IMR-90 (cell line): ENCODE data around the gene CDHR1. TPM values are rescaled to one million over a fixed set of nuclear protein-coding genes. Genes with fewer than 3 reads are reported as not detected.

Experiments
- ATAC-seq: fragments of 200-7000 bp; cut with Tn5 transposase; 2 replicates; pipeline ENCODE4 v1.9.1; 2020; ENCODE audit warnings: low read depth, mild to moderate bottlenecking, moderate library complexity
- BruUV-seq: library from RNA; stranded (reverse); fragments of 400-500 nt; replicated peaks from 2 replicates; lab custom pipeline; 2021; lab: Mats Ljungman, UMichigan
- CTCF ChIA-PET: fragments of 300-600 bp; formaldehyde crosslinking; extraction: SDS; loops from one replicate; lab custom pipeline; 2021; ENCODE audit warnings: antibody characterized with exemption; lab: Yijun Ruan, JAX
- POLR2A ChIA-PET: fragments of 300-600 bp; sonication (Branson Sonifier 250); formaldehyde crosslinking; loops from one replicate; lab custom pipeline; 2022; ENCODE audit warnings: antibody characterized with exemption; ENCODE audit not compliant: unreplicated experiment; lab: Charles Lee
- DNase-seq: peaks from one replicate; pipeline ENCODE4 v3.0.0; 2013
- H2AFZ ChIP-seq: replicated peaks from 2 replicates; pipeline ENCODE3; 2013; ENCODE audit warnings: low read length, mild to moderate bottlenecking; ENCODE audit not compliant: poor library complexity
- H2AK5ac ChIP-seq: 2 replicates; pipeline ENCODE4 v1.6.1; 2013; ENCODE audit warnings: low read depth, low read length, inconsistent platforms
- H2AK9ac ChIP-seq: replicated peaks from 2 replicates; pipeline ENCODE3; 2013; ENCODE audit warnings: mild to moderate bottlenecking, low read depth, low read length, moderate library complexity; ENCODE audit not compliant: poor library complexity
- H2BK120ac ChIP-seq: 2 replicates; pipeline ENCODE4 v1.6.1; 2013; ENCODE audit warnings: low read depth, low read length, inconsistent platforms
- H2BK15ac ChIP-seq: 3 replicates; pipeline ENCODE4 v1.6.1; 2013; ENCODE audit warnings: low read depth, low read length, inconsistent platforms
- H2BK20ac ChIP-seq: 2 replicates; pipeline ENCODE4 v1.6.1; 2013; ENCODE audit warnings: low read depth, mild to moderate bottlenecking, inconsistent platforms, low read length, moderate library complexity
- H2BK5ac ChIP-seq: 2 replicates; pipeline ENCODE4 v1.6.1; 2013; ENCODE audit warnings: mild to moderate bottlenecking, low read depth, low read length, inconsistent platforms; ENCODE audit not compliant: poor library complexity, severe bottlenecking
- H3K14ac ChIP-seq: replicated peaks from 2 replicates; pipeline ENCODE4 v1.6.1; 2013; ENCODE audit warnings: low read depth, low read length, inconsistent platforms
- H3K18ac ChIP-seq: 2 replicates; pipeline ENCODE4 v1.6.1; 2013; ENCODE audit warnings: low read depth, low read length, control low read depth
- H3K23ac ChIP-seq: 2 replicates; pipeline ENCODE4 v1.6.1; 2013; ENCODE audit warnings: low read depth, low read length, inconsistent platforms
- H3K27ac ChIP-seq: 2 replicates; pipeline ENCODE4 v1.5.1; 2013; ENCODE audit warnings: mild to moderate bottlenecking, control low read depth, low read length; ENCODE audit not compliant: insufficient read depth
- H3K27me3 ChIP-seq: 2 replicates; pipeline ENCODE4 v1.6.1; 2013; ENCODE audit warnings: low read length; ENCODE audit not compliant: control insufficient read depth, insufficient read depth
- H3K36me3 ChIP-seq: 2 replicates; pipeline ENCODE4 v1.6.1; 2013; ENCODE audit warnings: low read length, mixed read lengths; ENCODE audit not compliant: control insufficient read depth, insufficient read depth
- H3K4ac ChIP-seq: 2 replicates; pipeline ENCODE4 v1.6.1; 2013; ENCODE audit warnings: low read depth, low read length, inconsistent platforms
- H3K4me1 ChIP-seq: 2 replicates; pipeline ENCODE4 v1.6.1; 2013; ENCODE audit warnings: low read length, mixed read lengths; ENCODE audit not compliant: control insufficient read depth, insufficient read depth
- H3K4me2 ChIP-seq: 2 replicates; pipeline ENCODE4 v1.6.1; 2013; ENCODE audit warnings: low read depth, mild to moderate bottlenecking, control low read depth, low read length, moderate library complexity
- H3K4me3 ChIP-seq: 2 replicates; pipeline ENCODE4 v1.5.1; 2013; ENCODE audit warnings: low read depth, mild to moderate bottlenecking, control low read depth, low read length, moderate library complexity; ENCODE audit not compliant: insufficient read depth
- H3K56ac ChIP-seq: 2 replicates; pipeline ENCODE4 v1.6.1; 2013; ENCODE audit warnings: low read length, inconsistent platforms; ENCODE audit not compliant: insufficient read depth; ENCODE audit errors: extremely low read depth
- H3K79me1 ChIP-seq, 2 experiments: 2 replicates each; pipeline ENCODE4 v1.6.1; 2013; ENCODE audit warnings: low read length in 2 of 2, inconsistent platforms in 1 of 2, low read depth in 1 of 2
- H3K9ac ChIP-seq: 2 replicates; pipeline ENCODE4 v1.6.1; 2013; ENCODE audit warnings: low read depth, low read length, control low read depth
- H3K9me1 ChIP-seq: 2 replicates; pipeline ENCODE4 v1.6.1; 2013; ENCODE audit warnings: low read length, inconsistent platforms; ENCODE audit not compliant: insufficient read depth
- H3K9me3 ChIP-seq: 2 replicates; pipeline ENCODE4 v1.6.1; 2013; ENCODE audit warnings: low read length; ENCODE audit not compliant: control insufficient read depth, insufficient read depth
- H4K20me1 ChIP-seq: 2 replicates; pipeline ENCODE4 v1.6.1; 2013; ENCODE audit warnings: low read length, inconsistent platforms; ENCODE audit not compliant: insufficient read depth
- H4K5ac ChIP-seq: 2 replicates; pipeline ENCODE4 v1.6.1; 2013; ENCODE audit warnings: mild to moderate bottlenecking, low read depth, low read length, control low read depth
- H4K8ac ChIP-seq, 2 experiments: 2 replicates each; pipeline ENCODE4 v1.6.1; 2013; ENCODE audit warnings: low read depth in 2 of 2, low read length in 2 of 2, control low read depth in 1 of 2, inconsistent platforms in 1 of 2
- H4K91ac ChIP-seq: 2 replicates; pipeline ENCODE4 v1.6.1; 2013; ENCODE audit warnings: low read depth, low read length, inconsistent platforms; ENCODE audit not compliant: insufficient read depth
- BHLHE40 ChIP-seq: fragments of 150-350 bp; IDR thresholded peaks from 2 replicates; pipeline ENCODE4 v1.6.1; 2016; ENCODE audit warnings: mild to moderate bottlenecking, low read depth, low read length
- CEBPB ChIP-seq: IDR thresholded peaks from 2 replicates; pipeline ENCODE4 v1.6.1; 2012; ENCODE audit warnings: low read depth, low read length, improper control_type of control experiment
- CHD1 ChIP-seq: IDR thresholded peaks from 2 replicates; pipeline ENCODE4 v1.6.1; 2012; ENCODE audit warnings: low read depth, low read length, improper control_type of control experiment
- CTCF ChIP-seq: conservative IDR thresholded peaks from 2 replicates; pipeline ENCODE4 v1.5.1; 2012; ENCODE audit warnings: mild to moderate bottlenecking, low read depth, low read length, improper control_type of control experiment
- ELK1 ChIP-seq: fragments of 150-350 bp; IDR thresholded peaks from 2 replicates; pipeline ENCODE4 v1.6.1; 2016; ENCODE audit warnings: low read depth, mild to moderate bottlenecking, low read length, moderate library complexity, borderline replicate concordance
- FOS ChIP-seq: fragments of 150-350 bp; IDR thresholded peaks from 2 replicates; pipeline ENCODE4 v1.6.1; 2016; ENCODE audit warnings: low read depth, low read length
- MXI1 ChIP-seq: IDR thresholded peaks from 2 replicates; pipeline ENCODE4 v1.6.1; 2012; ENCODE audit warnings: low read depth, mild to moderate bottlenecking, low read length, moderate library complexity, borderline replicate concordance
- POLR2A ChIP-seq: IDR thresholded peaks from 2 replicates; pipeline ENCODE4 v1.6.1; 2012; ENCODE audit warnings: mild to moderate bottlenecking, low read depth, low read length
- RAD21 ChIP-seq: IDR thresholded peaks from 2 replicates; pipeline ENCODE4 v1.6.1; 2012; ENCODE audit warnings: low read length, improper control_type of control experiment
- RCOR1 ChIP-seq: IDR thresholded peaks from 2 replicates; pipeline ENCODE4 v1.6.1; 2012; ENCODE audit warnings: mild to moderate bottlenecking, low read length, improper control_type of control experiment; ENCODE audit not compliant: insufficient replicate concordance
- RFX5 ChIP-seq: IDR thresholded peaks from 2 replicates; pipeline ENCODE4 v1.8.0; 2012; ENCODE audit warnings: low read depth, mild to moderate bottlenecking, low read length, moderate library complexity
- SMC3 ChIP-seq: fragments of 150-350 bp; IDR thresholded peaks from 2 replicates; pipeline ENCODE4 v1.6.1; 2016; ENCODE audit warnings: low read depth, mild to moderate bottlenecking, antibody characterized with exemption, low read length, moderate library complexity
- USF2 ChIP-seq: fragments of 150-350 bp; IDR thresholded peaks from 2 replicates; pipeline ENCODE4 v1.6.1; 2017; ENCODE audit warnings: mild to moderate bottlenecking, antibody characterized with exemption, low read length, low read depth
- WGBS, 2 experiments: methylation state at CpG; one replicate each; pipeline versions ENCODE4 v1.1.5 to v1.1.7; 2013; ENCODE audit warnings: missing lambda C conversion rate in 2 of 2; ENCODE audit not compliant: insufficient read length in 1 of 2; ENCODE audit errors: extremely low coverage in 2 of 2; 5-methylcytosine and 5-hydroxymethylcytosine counted together
- dilution Hi-C: fragments of 300-500 bp; cut with HindIII; formaldehyde crosslinking; loops from one replicate; pipeline ENCODE4 v1.14.3; 2018; ENCODE audit warnings: low sequenced_read_pairs; ENCODE audit not compliant: unreplicated experiment
- in situ Hi-C: fragments of 300-500 bp; cut with MboI; formaldehyde crosslinking; loops from 3 replicates; pipeline ENCODE4 v1.14.3; 2019; ENCODE audit warnings: low sequenced_read_pairs, inconsistent platforms, mixed read lengths
- intact Hi-C: fragments of 100-400 bp; cut with micrococcal nuclease; formaldehyde crosslinking; loops from 2 replicates; pipeline ENCODE4 v1.10.0; 2022
- polyA plus RNA-seq, 3 experiments: library from polyadenylated mRNA; depleted of rRNA; stranded (reverse); fragments of >200 nt; gene quantifications; 2 replicates each; pipeline ENCODE4 v1.2.3, GENCODE V29; 2012; ENCODE audit warnings: low replicate concordance in 1 of 3
- total RNA-seq: library from RNA; depleted of rRNA; stranded (reverse); fragments of >200 nt; gene quantifications from 2 replicates; pipeline ENCODE4 v1.2.3, GENCODE V29; 2012

CDHR1 gene
- total and polyA plus RNA-seq, 2 of the 4 experiments (the other 2 are of a cell fraction) = not detected

DNA sequence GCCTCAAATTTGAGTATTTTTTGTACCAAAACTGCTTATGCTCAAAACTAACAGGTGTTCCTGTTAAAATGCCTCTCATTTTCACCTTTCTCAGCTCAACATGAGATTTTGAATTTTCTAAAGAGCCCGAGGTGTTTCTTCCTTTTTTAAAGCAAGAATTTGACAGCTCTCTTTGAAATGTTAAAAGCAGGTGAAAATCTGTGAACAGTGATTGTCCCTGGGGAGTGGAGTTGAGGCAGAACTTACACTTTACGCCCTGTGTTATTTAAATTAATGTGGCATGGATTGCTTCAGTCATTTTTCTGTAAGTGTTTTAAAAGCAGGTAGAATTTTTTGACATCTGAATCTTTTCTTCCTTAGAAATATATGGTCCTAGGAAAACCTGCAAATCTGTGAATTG lies 29.9 kb upstream of the CDHR1 start:
- intact Hi-C loops (no loop called here), in situ Hi-C loops (no loop called here), dilution Hi-C loops (no loop called here)
- Histone ChIP-seq H3K9me1 (no peaks in the 10 kb centered on the region), H2BK20ac (no peak overlapping the region), H3K27ac (no peak overlapping the region), H2BK5ac (no peak overlapping the region), H4K91ac (no peak overlapping the region), H3K4me1 (no peaks in the 10 kb centered on the region), H3K4me3 (no peak overlapping the region), H4K8ac (no peak overlapping the region), H2BK120ac (no peak overlapping the region), H3K23ac (no peak overlapping the region), H3K4ac (no peak overlapping the region), H2AK5ac (no peak overlapping the region), H3K27me3 (peaks cover 6% of the 10 kb centered on the region), H2BK15ac (no peak overlapping the region), H3K4me2 (no peak overlapping the region), H2AFZ (no peak overlapping the region), H3K14ac (no peak overlapping the region), H3K9ac (no peak overlapping the region), H3K9me3 (no peaks in the 10 kb centered on the region), H3K36me3 (no peaks in the 10 kb centered on the region), H4K20me1 (no peaks in the 10 kb centered on the region), H3K18ac (no peak overlapping the region), H2AK9ac (no peak overlapping the region), H3K56ac (no peak overlapping the region), H4K5ac (no peak overlapping the region), H3K79me1 (no peaks in the 10 kb centered on the region)
- ATAC-seq (no peak), DNase-seq (no peak)
- no TSS peak for BruUV-seq
- ChIA-PET POLR2A (no interaction called here), CTCF (no interaction called here)
- TF ChIP-seq RCOR1 (no peak), CTCF (no peak), RFX5 (no peak), CEBPB (no peak), SMC3 (no peak), RAD21 (no peak), ELK1 (no peak), MXI1 (no peak), BHLHE40 (no peak), POLR2A (no peak), USF2 (no peak), CHD1 (no peak), FOS (no peak)
- no CpG with 5 or more reads among the region's 2 CpGs for WGBS, 2 experiments
